NCI-H128 (cell line): ENCODE measurements around the gene CACNA2D2.

Experiments
- DNase-seq: peaks from one replicate; lab custom pipeline; 2025; ENCODE audit not compliant: unreplicated experiment; lab: John Stamatoyannopoulos, UW

CACNA2D2 gene

GRCh38 chr3:50351323-50351697, 152.1 kb downstream of the CACNA2D2 start:
- DNase-seq = no peak

- peak; percentile 81 for DNase-seq
Measured at GRCh38 chr3:50350527-50351322, 152.7 kb downstream of the CACNA2D2 start, which contains the start of the genes CYB561D2 and NPRL2. TSS of gene CYB561D2 (plus strand) at chr3:50350862. CDS start at chr3:50351434, 572 bp downstream. TSS of gene NPRL2 (minus strand) at chr3:50350775. CDS start at chr3:50350652, 123 bp downstream.

- DNase-seq = no peak
Measured at GRCh38 chr3:50350213-50350526, 153.3 kb downstream of the CACNA2D2 start.

- peak; percentile 66 for DNase-seq
Measured at GRCh38 chr3:50347187-50347813, 156.1 kb downstream of the CACNA2D2 start.

- no peak for DNase-seq
Measured at GRCh38 chr3:50345586-50346234, 157.7 kb downstream of the CACNA2D2 start, which contains the start of gene ZMYND10. TSS of gene ZMYND10 (minus strand) at chr3:50345732. CDS start at chr3:50345579, 153 bp downstream.

GRCh38 chr3:50345008-50345407, 158.4 kb downstream of the CACNA2D2 start:
- no peak for DNase-seq

- no peak for DNase-seq
Measured at GRCh38 chr3:50342813-50343633, 160.4 kb downstream of the CACNA2D2 start.

- no peak for DNase-seq
Measured at GRCh38 chr3:50341996-50342650, 161.3 kb downstream of the CACNA2D2 start.

GRCh38 chr3:50341537-50341936, 161.9 kb downstream of the CACNA2D2 start:
- DNase-seq = no peak

GRCh38 chr3:50340448-50341329, 162.7 kb downstream of the CACNA2D2 start, which contains the start of gene RASSF1:
TSS of gene RASSF1 (minus strand) at chr3:50340836. CDS start at chr3:50340805, 31 bp downstream.
- DNase-seq = no peak

- no peak for DNase-seq
Measured at GRCh38 chr3:50340147-50340447, 163.3 kb downstream of the CACNA2D2 start.

- no peak for DNase-seq
Measured at GRCh38 chr3:50339485-50340146, 163.8 kb downstream of the CACNA2D2 start.

- no peak for DNase-seq
Measured at GRCh38 chr3:50338965-50339364, 164.5 kb downstream of the CACNA2D2 start.

- DNase-seq = peak; percentile 90
Measured at GRCh38 chr3:50337175-50337861, 166.1 kb downstream of the CACNA2D2 start.

- DNase-seq = peak; percentile 35
Measured at GRCh38 chr3:50336452-50337174, 166.8 kb downstream of the CACNA2D2 start.

GRCh38 chr3:50334339-50335075, 168.9 kb downstream of the CACNA2D2 start:
- no peak for DNase-seq

GRCh38 chr3:50333744-50334328, 169.6 kb downstream of the CACNA2D2 start:
- no peak for DNase-seq
